K562 (cell line): ENCODE data around the gene KNDC1. TPM values are rescaled to one million over a fixed set of nuclear protein-coding genes. Genes with fewer than 3 reads are reported as not detected.

ENCODE experiments used
- ATAC-seq: fragments of 200-7000 bp; cut with Tn5 transposase; 3 replicates; pipeline ENCODE4 v1.9.1; 2020; ENCODE audit warnings: moderate library complexity
- BruUV-seq: library from RNA; stranded (reverse); fragments of 400-500 nt; replicated peaks from 2 replicates; lab custom pipeline; 2021; lab: Mats Ljungman, UMichigan
- CTCF ChIA-PET: fragments of 300-600 bp; formaldehyde crosslinking; extraction: SDS; loops from one replicate; lab custom pipeline; 2021; ENCODE audit warnings: low intra/inter-chr PET ratio; lab: Yijun Ruan, JAX
- POLR2A ChIA-PET: fragments of 300-600, 350-650 bp; sonication (Branson Sonifier 250); formaldehyde crosslinking; extraction: SDS; loops from one replicate; lab custom pipeline; 2021; ENCODE audit warnings: antibody characterized with exemption, inconsistent platforms; lab: Yijun Ruan, JAX
- DNase-seq, 4 experiments: peaks; one replicate each; pipeline versions ENCODE4 v3.0.0 to v3.0.0-alpha.2; 2011 to 2018; ENCODE audit warnings: low spot score in 3 of 4, mixed read lengths in 3 of 4; ENCODE audit errors: extremely low read depth in 1 of 4
- FAIRE-seq: peaks from 2 replicates; lab custom pipeline; 2011; peaks lifted over from hg19 to GRCh38; lab: Jason Lieb, UNC
- H2AFZ ChIP-seq: 2 replicates; pipeline ENCODE4 v1.6.0; 2011; ENCODE audit warnings: low read depth, low read length, control low read depth, inconsistent platforms
- H3K27ac ChIP-seq: fragments of 200-600 bp; 3 replicates; pipeline ENCODE4 v1.8.0; 2011; ENCODE audit warnings: low read depth, mild to moderate bottlenecking, control low read depth, inconsistent platforms, low read length, moderate library complexity, mixed read lengths; ENCODE audit errors: extremely low read depth
- H3K27me3 ChIP-seq, 2 experiments: fragments of 300-600 bp in 1 of 2; 2 replicates in 1 of 2; 3 replicates in 1 of 2; pipeline versions ENCODE4 v1.6.0 to v1.8.0; 2011; ENCODE audit warnings: inconsistent platforms in 2 of 2, low read length in 2 of 2, mild to moderate bottlenecking in 1 of 2, mixed read lengths in 1 of 2, moderate library complexity in 1 of 2; ENCODE audit not compliant: control insufficient read depth in 2 of 2, insufficient read depth in 2 of 2
- H3K36me3 ChIP-seq: fragments of 300-600 bp; 3 replicates; pipeline ENCODE4 v1.8.0; 2011; ENCODE audit warnings: mild to moderate bottlenecking, low read length, inconsistent platforms; ENCODE audit not compliant: control insufficient read depth, insufficient read depth
- H3K4me1 ChIP-seq, 2 experiments: fragments of 200-600 bp in 1 of 2; replicated peaks in 1 of 2; 2 replicates in 1 of 2; 3 replicates in 1 of 2; pipeline versions ENCODE4 v1.5.1 to v1.8.0; 2011; ENCODE audit warnings: inconsistent platforms in 2 of 2, low read length in 2 of 2, mild to moderate bottlenecking in 1 of 2, mixed read lengths in 1 of 2, moderate library complexity in 1 of 2; ENCODE audit not compliant: control insufficient read depth in 2 of 2, insufficient read depth in 2 of 2
- H3K4me2 ChIP-seq: 2 replicates; pipeline ENCODE4 v1.6.1; 2011; ENCODE audit warnings: low read length, control low read depth, inconsistent platforms, mixed read lengths; ENCODE audit not compliant: insufficient read depth
- H3K4me3 ChIP-seq: fragments of 200-600 bp; sonication (generic), shearing (Covaris generic); 2 replicates; pipeline ENCODE4 v1.5.1; 2016; ENCODE audit warnings: control low read depth, inconsistent platforms
- H3K79me2 ChIP-seq: fragments of 200-600 bp; 3 replicates; pipeline ENCODE4 v1.8.0; 2011; ENCODE audit warnings: low read length, inconsistent platforms; ENCODE audit not compliant: control insufficient read depth, insufficient read depth
- H3K9ac ChIP-seq, 2 experiments: 2 replicates each; pipeline versions ENCODE4 v1.6.0 to v1.6.1; 2011; ENCODE audit warnings: low read depth in 2 of 2, low read length in 2 of 2, control low read depth in 1 of 2, inconsistent platforms in 1 of 2, mild to moderate bottlenecking in 1 of 2, mixed read lengths in 1 of 2; ENCODE audit not compliant: insufficient read depth in 1 of 2
- H3K9me1 ChIP-seq: one replicate; pipeline ENCODE4 v1.6.0; 2011; ENCODE audit warnings: inconsistent platforms, mild to moderate bottlenecking, low read length, moderate library complexity; ENCODE audit not compliant: control insufficient read depth, insufficient read depth
- H3K9me3 ChIP-seq: replicated peaks from 2 replicates; pipeline ENCODE4 v1.5.1; 2011; ENCODE audit warnings: low read depth, low read length, inconsistent platforms; ENCODE audit not compliant: control insufficient read depth, insufficient read depth
- H4K20me1 ChIP-seq: replicated peaks from 2 replicates; pipeline ENCODE4 v1.6.1; 2011; ENCODE audit warnings: low read length, inconsistent platforms, mixed read lengths; ENCODE audit not compliant: control insufficient read depth, insufficient read depth
- CHD4 ChIP-seq: fragments of 200-600 bp; sonication (generic); IDR thresholded peaks from 3 replicates; pipeline ENCODE4 v1.6.1; 2012; ENCODE audit warnings: low read depth, mild to moderate bottlenecking, mixed read lengths, low read length, inconsistent platforms; ENCODE audit not compliant: insufficient read depth, insufficient replicate concordance, poor library complexity, severe bottlenecking
- ELF1 ChIP-seq: fragments of 200-800 bp; sonication (Bioruptor generic); IDR thresholded peaks from 2 replicates; pipeline ENCODE4 v1.6.1; 2016; ENCODE audit warnings: missing genetic modification characterization, missing compliant biosample characterization
- ETS2 ChIP-seq: IDR thresholded peaks from 2 replicates; pipeline ENCODE4 v1.6.1; 2016; ENCODE audit warnings: borderline replicate concordance, missing genetic modification characterization, mild to moderate bottlenecking, moderate library complexity, missing compliant biosample characterization; ENCODE audit not compliant: poor library complexity, severe bottlenecking
- HIVEP1 ChIP-seq: fragments of 250-450 bp; sonication (Bioruptor Pico); IDR thresholded peaks from 2 replicates; pipeline ENCODE4 v1.4.0; 2020; ENCODE audit warnings: mild to moderate bottlenecking
- KLF1 ChIP-seq: fragments of 450-650 bp; IDR thresholded peaks from 2 replicates; pipeline ENCODE4 v1.6.1; 2016; ENCODE audit warnings: missing genetic modification characterization, missing compliant biosample characterization
- MEF2A ChIP-seq: IDR thresholded peaks from 2 replicates; pipeline ENCODE4 v1.6.1; 2011; ENCODE audit warnings: low read depth, mild to moderate bottlenecking, low read length, moderate library complexity; ENCODE audit not compliant: control insufficient read depth
- NR1H2 ChIP-seq: sonication (generic); formaldehyde crosslinking; IDR thresholded peaks from 2 replicates; pipeline ENCODE4 v1.4.0; 2020; ENCODE audit warnings: mild to moderate bottlenecking, missing genetic modification reagents
- SP1 ChIP-seq: sonication (generic); formaldehyde crosslinking; IDR thresholded peaks from 2 replicates; pipeline ENCODE4 v1.8.1; 2022; ENCODE audit warnings: mild to moderate bottlenecking, missing genetic modification reagents
- TEAD1 ChIP-seq, 2 experiments: fragments of 450-650 bp in 1 of 2; sonication (generic) in 1 of 2; formaldehyde crosslinking; IDR thresholded peaks; 2 replicates each; pipeline versions ENCODE4 v1.4.0 to v1.8.0; 2020 to 2022; ENCODE audit warnings: mild to moderate bottlenecking in 2 of 2, missing genetic modification reagents in 1 of 2
- TRIM28 ChIP-seq: fragments of 450-650 bp; IDR thresholded peaks from 2 replicates; pipeline ENCODE4 v1.6.1; 2017
- ZNF217 ChIP-seq: sonication (generic); formaldehyde crosslinking; IDR thresholded peaks from 2 replicates; pipeline ENCODE4 v1.8.0; 2022; ENCODE audit warnings: mild to moderate bottlenecking, missing genetic modification reagents
- ZNF436 ChIP-seq: fragments of 250-450, 450-650 bp; sonication (Bioruptor Pico); formaldehyde crosslinking; IDR thresholded peaks from 2 replicates; pipeline ENCODE4 v1.7.0; 2020; ENCODE audit warnings: mild to moderate bottlenecking
- WGBS: fragments of 100-300 bp; shearing (Covaris generic); methylation state at CpG from one replicate; pipeline ENCODE4 v1.1.6; 2016; ENCODE audit warnings: low coverage, mixed read lengths; ENCODE audit not compliant: insufficient coverage; ENCODE audit errors: missing lambda C conversion rate; 5-methylcytosine and 5-hydroxymethylcytosine counted together
- in situ Hi-C: fragments of 300-500 bp; cut with MboI; formaldehyde crosslinking; loops from 4 replicates; pipeline ENCODE4 v1.15.0; 2018; ENCODE audit warnings: inconsistent platforms, mixed read lengths
- intact Hi-C: fragments of 100-400 bp; cut with micrococcal nuclease; formaldehyde crosslinking; loops from 2 replicates; pipeline ENCODE4 v1.14.2; 2022
- polyA plus RNA-seq, 8 experiments: library from polyadenylated mRNA; depleted of rRNA in 4 of 8; stranded (reverse) in 5 of 8; unstranded in 3 of 8; fragments of >200 nt; fragmentation: Nextera tagmentation in 2 of 8; fragmentation: Illumina TruSeq in 1 of 8; extraction: Ambion mirVana in 2 of 8; extraction: Trizol in 1 of 8; gene quantifications; 2 replicates each; pipeline versions ENCODE4 v1.2.1 to v1.2.3, GENCODE V29; 2011 to 2014; ENCODE audit warnings: inconsistent platforms in 1 of 8, missing spikeins in 1 of 8
- total RNA-seq, 7 experiments: library from RNA; depleted of rRNA in 6 of 7; stranded (reverse); fragments of >200 nt in 6 of 7; fragmentation: Illumina TruSeq in 2 of 7; extraction: Trizol in 2 of 7; gene quantifications; 2 replicates each; pipeline versions ENCODE4 v1.2.1 to v1.2.3, GENCODE V29; 2011 to 2021; ENCODE audit warnings: low replicate concordance in 1 of 7
- TF ChIP-seq, protein P1 (sequence below): sonication (generic); IDR thresholded peaks from 2 replicates; pipeline ENCODE4 v1.6.1; 2016
- TF ChIP-seq, protein P2 (sequence below): IDR thresholded peaks from 2 replicates; pipeline ENCODE4 v1.6.1; 2014; ENCODE audit warnings: antibody characterized with exemption
- TF ChIP-seq, protein P3 (sequence below): fragments of 450-650 bp; IDR thresholded peaks from 2 replicates; pipeline ENCODE4 v1.6.1; 2016; ENCODE audit warnings: mild to moderate bottlenecking

The KNDC1 gene
- total and polyA plus RNA-seq, 9 of the 15 experiments (the other 6 are each of a cell fraction or from before 2014, with no cell fraction given), result 0.07 to 0.26 (median 0.11) TPM; not detected in 6

DNA sequence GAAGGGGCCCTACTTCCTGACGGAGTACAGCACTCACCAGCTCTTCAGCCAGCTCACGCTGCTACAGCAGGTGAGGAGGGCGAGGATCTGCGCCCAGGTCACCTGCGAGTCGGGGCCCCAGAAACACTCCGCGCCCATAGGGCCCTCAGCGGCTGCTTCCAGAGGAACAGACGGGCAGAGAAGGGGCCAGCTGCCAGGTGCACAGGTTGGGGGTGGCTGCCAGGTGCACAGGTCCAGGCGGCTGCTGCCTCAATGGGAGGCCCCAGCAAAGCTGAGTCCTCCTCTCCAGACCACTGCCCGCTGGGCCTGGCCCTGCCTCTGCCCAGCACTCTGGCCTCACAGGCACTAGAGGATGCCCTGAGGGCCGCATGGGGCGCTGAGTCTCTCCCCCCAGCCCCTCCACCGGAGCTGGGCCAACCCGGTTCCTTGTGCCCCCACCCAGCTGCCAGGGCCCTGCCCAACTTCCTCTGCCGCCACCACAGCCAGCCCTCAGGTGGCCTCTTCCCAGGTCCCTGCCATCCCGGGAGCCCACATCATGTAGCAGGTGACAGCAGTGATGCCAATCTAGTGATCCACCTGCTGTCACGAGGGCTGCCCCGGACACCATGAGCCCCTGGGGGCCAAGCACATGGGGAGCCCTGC is 53.0 kb downstream of the KNDC1 start:
- Histone ChIP-seq H3K27me3 (peaks cover 5 to 41% of the 10 kb centered on the region in 2 experiments; a peak in 4 of 5 replicates), H3K79me2 (no peaks in the 10 kb centered on the region), H3K9me1 (no peaks in the 10 kb centered on the region), H3K4me1 (peaks cover 0 to 47% of the 10 kb centered on the region in 2 experiments; a peak in 2 of 5 replicates), H2AFZ (no peak overlapping the region), H3K27ac (no peak overlapping the region), H3K36me3 (no peaks in the 10 kb centered on the region), H3K9me3 (no peaks in the 10 kb centered on the region; the same call in 1 of the 2 replicates), H3K9ac (no peak overlapping the region), H4K20me1 (no peaks in the 10 kb centered on the region), H3K4me2 (no peak overlapping the region)
- POLR2A ChIA-PET, result no interaction called here
- in situ Hi-C loops, result no loop called here
- intact Hi-C loops, result no loop called here
- DNase-seq, result no peak
- BruUV-seq, result no TSS peak
- FAIRE-seq, result no peak
- no peak for ATAC-seq
- TF ChIP-seq ZNF436 (no peak), ZNF217 (CRISPR knock-in tag) (no peak), CHD4 (no peak), HIVEP1 (CRISPR knock-in tag) (no peak), ELF1 (tag) (no peak), ETS2 (tag) (no peak), TRIM28 (no peak), KLF1 (tag) (no peak), NR1H2 (CRISPR knock-in tag) (no peak), SP1 (CRISPR knock-in tag) (no peak), MEF2A (no peak), TEAD1 (CRISPR knock-in tag; IDR thresholded peaks at IDR 0.05) (no peak)
- TF ChIP-seq, protein P1, sequence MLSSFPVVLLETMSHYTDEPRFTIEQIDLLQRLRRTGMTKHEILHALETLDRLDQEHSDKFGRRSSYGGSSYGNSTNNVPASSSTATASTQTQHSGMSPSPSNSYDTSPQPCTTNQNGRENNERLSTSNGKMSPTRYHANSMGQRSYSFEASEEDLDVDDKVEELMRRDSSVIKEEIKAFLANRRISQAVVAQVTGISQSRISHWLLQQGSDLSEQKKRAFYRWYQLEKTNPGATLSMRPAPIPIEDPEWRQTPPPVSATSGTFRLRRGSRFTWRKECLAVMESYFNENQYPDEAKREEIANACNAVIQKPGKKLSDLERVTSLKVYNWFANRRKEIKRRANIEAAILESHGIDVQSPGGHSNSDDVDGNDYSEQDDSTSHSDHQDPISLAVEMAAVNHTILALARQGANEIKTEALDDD, result no peak
- TF ChIP-seq, protein P2, sequence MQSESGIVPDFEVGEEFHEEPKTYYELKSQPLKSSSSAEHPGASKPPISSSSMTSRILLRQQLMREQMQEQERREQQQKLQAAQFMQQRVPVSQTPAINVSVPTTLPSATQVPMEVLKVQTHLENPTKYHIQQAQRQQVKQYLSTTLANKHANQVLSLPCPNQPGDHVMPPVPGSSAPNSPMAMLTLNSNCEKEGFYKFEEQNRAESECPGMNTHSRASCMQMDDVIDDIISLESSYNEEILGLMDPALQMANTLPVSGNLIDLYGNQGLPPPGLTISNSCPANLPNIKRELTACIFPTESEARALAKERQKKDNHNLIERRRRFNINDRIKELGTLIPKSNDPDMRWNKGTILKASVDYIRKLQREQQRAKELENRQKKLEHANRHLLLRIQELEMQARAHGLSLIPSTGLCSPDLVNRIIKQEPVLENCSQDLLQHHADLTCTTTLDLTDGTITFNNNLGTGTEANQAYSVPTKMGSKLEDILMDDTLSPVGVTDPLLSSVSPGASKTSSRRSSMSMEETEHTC, result no peak
- TF ChIP-seq, protein P3, sequence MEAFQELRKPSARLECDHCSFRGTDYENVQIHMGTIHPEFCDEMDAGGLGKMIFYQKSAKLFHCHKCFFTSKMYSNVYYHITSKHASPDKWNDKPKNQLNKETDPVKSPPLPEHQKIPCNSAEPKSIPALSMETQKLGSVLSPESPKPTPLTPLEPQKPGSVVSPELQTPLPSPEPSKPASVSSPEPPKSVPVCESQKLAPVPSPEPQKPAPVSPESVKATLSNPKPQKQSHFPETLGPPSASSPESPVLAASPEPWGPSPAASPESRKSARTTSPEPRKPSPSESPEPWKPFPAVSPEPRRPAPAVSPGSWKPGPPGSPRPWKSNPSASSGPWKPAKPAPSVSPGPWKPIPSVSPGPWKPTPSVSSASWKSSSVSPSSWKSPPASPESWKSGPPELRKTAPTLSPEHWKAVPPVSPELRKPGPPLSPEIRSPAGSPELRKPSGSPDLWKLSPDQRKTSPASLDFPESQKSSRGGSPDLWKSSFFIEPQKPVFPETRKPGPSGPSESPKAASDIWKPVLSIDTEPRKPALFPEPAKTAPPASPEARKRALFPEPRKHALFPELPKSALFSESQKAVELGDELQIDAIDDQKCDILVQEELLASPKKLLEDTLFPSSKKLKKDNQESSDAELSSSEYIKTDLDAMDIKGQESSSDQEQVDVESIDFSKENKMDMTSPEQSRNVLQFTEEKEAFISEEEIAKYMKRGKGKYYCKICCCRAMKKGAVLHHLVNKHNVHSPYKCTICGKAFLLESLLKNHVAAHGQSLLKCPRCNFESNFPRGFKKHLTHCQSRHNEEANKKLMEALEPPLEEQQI, result no peak
- TF ChIP-seq, all 486 proteins: peak for 0
- CTCF ChIA-PET, result no interaction called here
- no peak overlapping the region for H3K4me3 ChIP-seq
- 5% methylated on average over 8 of the region's 20 CpGs for WGBS
